Frontal cortex (tissue), 4 donors: ENCODE results near the gene RETREG1. TPM values are rescaled to one million over a fixed set of nuclear protein-coding genes. Genes with fewer than 3 reads are reported as not detected.
"Not testable (repeated sequence)": the region's sequence is repeated elsewhere in the genome, so short reads cannot be mapped to it uniquely, and the experiment has no call there.

Source experiments
- DNase-seq, 2 donors: peaks; one replicate each; pipeline ENCODE4 v3.0.0; 2012; ENCODE audit warnings: low spot score in 2 of 2
- FAIRE-seq: peaks from 2 replicates; lab custom pipeline; 2012; peaks lifted over from hg19 to GRCh38; lab: Jason Lieb, UNC
- total RNA-seq: library from RNA; depleted of rRNA; stranded (reverse); fragments of >200 nt; gene quantifications from one replicate; pipeline ENCODE4 v1.2.3, GENCODE V29; 2014
- donor health status: control.
- donor health status: control.
- donor health status: control.

The RETREG1 gene
- total RNA-seq, 1 donor from 2014 or later = 73.0 TPM

DNA sequence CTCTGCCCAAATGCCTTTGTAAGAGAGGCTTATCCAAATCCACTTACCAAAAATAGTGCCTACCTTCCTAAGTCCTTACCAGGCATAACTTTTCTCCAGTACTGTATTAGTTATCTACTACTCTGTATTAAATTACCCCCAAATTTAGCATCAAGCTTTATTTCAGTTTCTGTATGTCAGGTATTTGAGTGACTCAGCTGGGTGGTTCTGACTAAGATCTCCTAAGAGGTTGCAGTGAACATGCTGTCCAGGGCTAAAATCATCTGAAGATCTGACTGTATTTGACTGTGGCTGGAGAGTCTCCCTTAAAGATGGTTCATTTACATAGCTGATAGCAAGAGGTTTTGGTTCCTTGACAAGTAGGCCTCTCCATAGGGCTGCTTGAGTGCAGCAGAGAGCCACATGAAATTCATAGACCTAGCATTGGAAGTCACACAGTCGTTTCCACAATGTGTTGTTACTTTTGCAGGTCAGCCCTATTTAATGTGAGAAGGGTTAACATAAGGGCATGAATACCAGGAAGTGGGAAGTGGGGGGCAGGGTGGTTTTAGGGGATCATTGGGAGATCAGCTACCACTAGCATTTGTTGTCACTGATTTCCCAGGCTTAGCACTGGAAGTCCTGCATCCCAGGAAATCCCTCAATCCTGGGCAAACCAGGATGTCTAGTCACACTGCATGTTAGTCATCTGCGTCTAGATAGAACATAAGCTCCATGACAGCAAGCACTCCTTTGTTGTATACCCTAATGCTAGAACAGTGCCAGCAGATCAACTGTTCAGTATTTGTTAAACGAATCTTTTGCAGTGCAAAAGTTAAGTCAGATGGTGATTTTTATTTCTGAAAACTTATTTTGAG is 149.2 kb downstream of the RETREG1 start:
- DNase-seq (no peak), FAIRE-seq (no peak)

DNA sequence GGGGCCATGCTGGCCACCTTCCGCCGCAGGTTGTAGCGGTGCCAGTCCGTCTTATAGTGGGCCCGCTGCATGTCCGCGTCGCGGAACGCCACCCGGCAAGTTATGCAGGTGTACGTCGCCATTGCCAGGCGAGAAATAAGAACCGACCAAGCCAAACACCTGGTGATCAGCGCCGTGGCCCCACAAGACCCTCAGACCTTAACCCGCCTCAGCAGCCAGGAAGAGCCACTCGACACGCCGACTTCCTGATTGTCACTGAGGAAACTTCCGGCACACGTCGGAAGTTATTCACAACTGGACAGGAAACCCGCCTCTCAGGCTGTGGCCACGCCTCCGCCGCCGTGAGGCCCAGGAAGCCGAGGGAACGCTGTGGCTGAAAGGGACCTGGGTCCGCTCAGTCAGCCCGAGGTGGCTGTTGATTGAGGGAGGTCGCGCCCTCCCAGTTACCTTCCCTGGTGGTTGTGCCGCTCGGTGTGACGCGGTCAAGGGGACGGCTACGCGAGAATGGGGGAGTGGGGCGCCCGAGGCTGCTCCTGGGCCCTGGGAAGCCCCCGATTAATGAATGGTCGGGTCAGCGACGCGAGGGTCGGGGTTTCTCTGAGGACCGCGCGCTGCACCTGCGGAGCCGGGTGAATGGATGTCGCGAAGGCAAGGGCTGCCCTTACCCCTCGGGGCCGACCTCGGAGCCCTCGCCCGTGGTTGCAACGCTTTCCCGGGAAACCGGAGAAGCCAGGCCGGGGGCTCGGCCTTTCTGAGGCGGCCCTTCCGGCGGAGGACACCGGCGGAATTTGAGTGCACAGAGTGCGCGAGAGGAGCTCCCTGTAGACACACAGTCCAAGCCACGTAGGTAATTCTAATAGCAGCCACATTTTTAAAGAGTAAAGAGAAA is 151.0 kb downstream of the RETREG1 start, which contains the start of gene ZNF622:
TSS of gene ZNF622 (minus strand) at position 257 of the 889 bp plus-strand sequence. CDS start at position 122, 135 bp downstream.
- peak; percentile 65 to 78 for DNase-seq
- no peak for FAIRE-seq

DNA sequence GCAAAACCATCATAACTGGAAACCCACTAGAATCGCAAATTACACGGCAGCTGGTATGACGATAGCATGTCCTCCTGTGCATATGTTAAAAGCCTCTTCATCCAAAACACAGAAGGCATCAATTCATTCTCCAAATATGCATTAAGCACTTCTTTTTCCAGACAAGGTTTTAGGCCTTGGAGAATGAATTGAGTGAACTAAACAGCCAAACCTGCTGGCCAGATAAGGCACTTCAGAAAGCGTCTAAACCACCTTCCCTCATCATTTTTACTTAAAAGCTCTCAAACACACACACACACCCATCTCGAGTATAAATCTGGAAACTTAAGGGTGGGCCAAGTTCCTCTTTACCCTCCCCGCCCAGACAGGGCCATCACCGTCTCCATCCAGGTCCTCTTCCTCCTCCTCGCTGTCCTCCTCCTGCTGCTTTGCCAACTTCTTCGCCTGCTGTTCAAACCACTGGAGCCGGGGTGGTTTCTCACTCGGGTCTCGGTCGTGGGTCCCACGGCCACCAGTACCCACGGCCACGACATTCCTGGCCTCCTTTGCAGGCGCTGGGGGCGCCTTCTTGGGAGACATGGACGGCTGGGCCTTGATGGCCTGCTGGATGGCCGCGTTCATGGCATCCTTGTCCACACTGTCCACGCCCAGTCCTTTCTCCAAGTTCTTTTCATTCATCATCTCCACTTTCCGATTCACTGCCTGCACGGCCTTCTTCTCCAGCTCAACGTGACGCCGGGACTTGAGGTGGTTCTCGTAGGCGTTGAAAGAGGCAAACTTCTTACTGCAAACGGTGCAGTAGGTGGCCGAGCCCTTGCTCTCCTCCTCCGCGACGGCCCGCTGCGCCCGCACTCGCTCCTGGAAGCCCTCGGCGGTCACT is 151.9 kb downstream of the RETREG1 start:
- DNase-seq (no peak), FAIRE-seq (no peak)

DNA sequence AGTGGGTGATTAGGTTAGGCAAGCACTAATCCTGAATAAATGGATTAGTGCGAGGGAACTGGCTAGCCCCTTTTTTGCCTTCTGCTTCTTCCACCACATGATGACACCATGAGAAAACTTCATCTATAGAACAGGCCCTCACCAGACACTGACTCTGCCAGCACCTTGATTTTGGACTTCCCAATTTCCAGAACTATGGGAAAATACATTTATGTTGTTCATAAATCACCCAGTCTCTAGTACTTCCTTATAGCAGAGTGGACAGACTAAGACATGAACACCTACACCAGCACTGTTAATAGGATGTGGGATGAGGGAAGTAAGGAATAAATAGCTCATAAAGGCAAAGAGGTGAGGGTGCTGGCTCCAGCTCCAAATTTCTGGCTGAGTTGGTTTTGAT is 152.6 kb downstream of the RETREG1 start:
- DNase-seq = no peak
- FAIRE-seq = no peak

DNA sequence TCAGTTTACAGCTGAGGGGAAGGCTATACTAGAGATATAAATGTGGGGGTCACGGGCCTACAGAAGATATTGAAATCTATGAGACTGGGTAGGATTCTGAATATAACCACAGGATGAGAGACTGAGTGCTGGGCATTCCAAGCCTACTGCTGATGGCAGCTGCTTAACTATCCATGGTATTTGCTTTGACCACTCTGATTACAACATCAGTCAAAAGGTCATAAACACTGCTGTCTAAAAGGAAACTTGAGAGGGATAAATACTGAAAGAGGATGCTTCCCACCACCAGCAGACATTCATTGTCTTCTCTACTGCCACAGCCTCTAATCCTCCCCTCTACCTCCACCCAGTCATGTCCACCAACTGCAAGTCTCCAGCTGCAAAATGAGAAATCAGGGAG is 155.0 kb downstream of the RETREG1 start:
- FAIRE-seq (no peak), DNase-seq (no peak)

DNA sequence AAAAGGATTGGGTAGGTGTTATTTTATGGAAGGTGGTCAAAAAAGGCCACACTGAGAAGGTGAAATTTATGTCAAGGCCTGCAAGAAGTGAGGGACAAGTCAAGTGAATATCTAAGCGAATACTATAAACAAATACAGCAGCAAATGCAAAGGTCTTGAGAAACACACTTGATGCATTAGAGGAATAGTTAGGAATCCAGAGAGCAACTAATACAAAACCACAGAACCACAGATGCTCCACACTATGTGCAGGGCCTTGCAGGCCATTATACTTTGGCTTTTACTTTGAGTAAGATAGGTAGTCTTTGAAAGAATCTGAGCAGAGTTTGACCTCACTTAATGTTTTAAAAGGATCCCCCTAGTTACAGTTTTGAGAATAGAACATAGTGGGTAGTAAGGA is 155.8 kb downstream of the RETREG1 start:
- no peak for DNase-seq
- FAIRE-seq = no peak

DNA sequence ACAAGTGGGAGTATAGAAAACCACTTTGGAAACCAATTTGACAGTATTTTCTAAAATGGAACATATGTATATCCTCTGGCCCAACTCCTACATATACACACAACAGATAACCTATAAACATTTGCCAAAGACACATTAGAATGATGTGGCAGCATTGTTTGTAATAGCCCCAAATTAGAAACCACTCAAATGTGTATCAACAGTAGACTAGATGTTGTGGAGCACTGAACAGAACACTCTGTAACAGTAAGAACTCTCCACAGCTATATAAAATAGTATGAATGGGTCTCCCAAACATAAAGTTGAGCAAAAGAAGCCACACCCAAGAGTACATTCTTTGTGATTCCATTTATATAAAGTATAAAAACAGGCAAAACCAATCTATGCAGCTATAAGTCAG is 157.3 kb downstream of the RETREG1 start:
- FAIRE-seq (no peak), DNase-seq (no peak)

DNA sequence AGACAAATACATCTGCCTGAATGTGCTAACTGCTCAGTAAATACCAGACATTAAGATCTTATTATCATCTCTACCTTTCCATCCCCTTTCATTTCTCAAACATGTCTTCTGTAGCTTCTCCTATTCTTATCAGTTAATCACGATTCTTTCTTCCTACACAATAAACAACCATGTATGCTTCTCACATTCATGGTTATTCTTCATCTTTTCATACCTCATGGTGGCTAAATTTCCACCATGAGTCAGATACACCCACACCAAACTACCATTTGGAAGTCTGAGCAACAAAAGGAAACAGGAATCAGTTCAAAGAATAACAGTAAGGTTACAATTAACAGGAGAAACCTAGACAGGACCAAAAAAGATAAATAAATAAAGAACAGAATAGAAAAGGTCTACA is 158.9 kb downstream of the RETREG1 start:
- no peak for FAIRE-seq
- DNase-seq = no peak

DNA sequence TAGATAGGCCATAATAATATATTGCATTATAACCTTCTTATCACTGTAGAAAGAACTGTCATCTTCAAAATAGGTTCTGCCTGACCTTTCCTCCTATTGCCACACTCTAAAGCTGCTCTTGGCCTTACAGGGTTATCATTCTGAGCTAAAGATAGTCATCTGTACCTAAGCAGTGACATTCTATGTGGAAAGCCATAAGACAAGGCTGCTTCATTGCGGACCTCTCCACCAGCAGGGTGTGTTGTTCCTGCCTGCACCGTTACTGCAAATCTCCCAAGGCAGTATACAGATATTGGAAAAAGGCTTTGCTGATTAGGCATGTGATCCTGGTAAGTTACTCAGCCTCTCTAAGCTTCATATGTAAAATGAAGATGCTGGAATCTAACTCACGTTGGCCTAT is 159.3 kb downstream of the RETREG1 start:
- DNase-seq (no peak), FAIRE-seq (no peak)

DNA sequence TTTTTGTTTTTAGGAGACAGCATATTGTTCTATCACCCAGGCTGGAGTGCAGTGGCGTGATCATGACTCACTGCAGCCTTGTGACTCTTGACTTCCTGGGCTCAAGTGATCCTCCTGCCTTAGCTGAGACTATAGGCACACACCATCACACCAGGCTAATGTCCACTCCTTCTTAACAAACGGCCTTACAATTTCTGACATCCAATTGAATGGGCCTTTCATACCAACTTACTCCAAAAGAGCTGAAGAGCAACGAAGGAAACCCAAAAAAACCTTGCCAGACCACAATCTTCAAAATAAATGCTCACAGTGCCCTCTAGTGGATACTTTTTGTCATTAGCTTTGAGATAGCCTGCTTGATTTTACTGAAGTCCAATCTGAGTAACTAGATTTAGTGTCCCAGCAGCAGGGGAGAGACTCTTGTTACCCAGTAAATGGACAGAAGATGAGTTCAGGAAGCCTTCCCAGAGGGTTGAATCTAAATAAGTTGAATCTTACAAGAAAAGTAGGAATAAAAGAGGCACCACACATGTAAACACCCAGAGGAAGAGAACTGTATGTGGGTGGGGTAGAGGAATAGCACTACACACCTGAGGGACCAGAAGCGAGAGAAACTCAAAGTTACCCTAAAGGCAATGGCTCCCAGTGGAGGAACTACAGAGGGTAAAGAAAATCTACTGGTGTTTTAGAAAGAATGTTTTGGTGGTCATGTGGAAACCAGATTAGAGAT is 160.5 kb downstream of the RETREG1 start:
- FAIRE-seq (no peak), DNase-seq (peak in 1 of 2 donors; percentile 24)

DNA sequence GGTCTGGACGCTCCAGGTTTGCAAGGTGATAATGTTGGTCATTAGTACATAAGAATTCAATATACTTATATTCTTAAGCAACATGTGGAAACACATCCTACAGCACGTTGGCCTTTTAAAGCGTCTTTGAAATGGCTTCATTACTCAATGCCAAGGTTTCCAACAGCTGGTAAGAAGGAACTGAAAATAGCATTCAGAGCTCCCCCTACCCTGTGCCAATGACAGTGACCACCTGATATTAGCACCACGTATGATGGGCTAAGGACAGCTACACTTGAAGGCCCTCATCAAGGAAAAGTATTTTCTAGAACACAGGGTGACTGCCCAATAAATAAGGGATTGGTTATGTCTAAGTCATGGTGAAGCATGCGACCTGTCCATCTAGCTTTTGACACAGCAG is 161.1 kb downstream of the RETREG1 start:
- FAIRE-seq = no peak
- DNase-seq = no peak

DNA sequence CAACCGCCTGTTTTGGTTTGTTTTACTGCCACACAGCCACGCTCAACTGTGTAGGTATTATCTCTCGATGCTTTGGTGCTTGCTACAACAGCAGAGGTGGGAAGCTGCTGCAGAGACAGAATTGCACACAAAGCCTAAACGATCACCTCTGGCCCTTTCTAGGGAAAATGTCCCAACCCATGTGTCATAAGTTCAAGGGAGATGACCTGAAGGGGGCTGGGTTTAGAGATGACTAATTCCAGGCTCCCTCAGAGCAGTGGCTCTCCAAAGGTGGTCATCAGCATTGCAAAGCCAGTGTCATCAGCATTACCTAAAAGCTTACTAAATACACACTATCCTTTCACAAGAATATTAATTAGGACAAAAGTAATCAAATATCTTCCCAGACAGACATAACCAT is 162.1 kb downstream of the RETREG1 start:
- no peak for DNase-seq
- no peak for FAIRE-seq

DNA sequence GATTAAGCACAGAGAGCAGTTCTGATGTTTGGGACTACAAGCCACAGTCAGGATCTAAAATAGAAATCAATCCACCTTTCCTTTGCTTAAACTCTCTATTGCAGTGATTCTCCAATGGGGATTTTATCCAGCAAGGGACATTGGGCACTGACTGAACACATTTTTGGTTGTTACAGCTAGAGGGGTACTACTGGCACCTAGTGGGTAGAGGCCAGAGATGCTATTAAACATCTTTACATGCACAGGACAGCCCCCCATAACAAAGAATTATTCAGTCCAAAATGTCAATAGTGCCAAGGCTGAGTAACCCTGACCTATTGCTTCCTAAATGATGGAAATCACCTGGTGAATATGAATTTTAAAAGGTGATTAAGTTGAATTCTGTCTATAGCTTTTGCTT is 163.2 kb downstream of the RETREG1 start:
- FAIRE-seq = no peak
- DNase-seq = no peak

DNA sequence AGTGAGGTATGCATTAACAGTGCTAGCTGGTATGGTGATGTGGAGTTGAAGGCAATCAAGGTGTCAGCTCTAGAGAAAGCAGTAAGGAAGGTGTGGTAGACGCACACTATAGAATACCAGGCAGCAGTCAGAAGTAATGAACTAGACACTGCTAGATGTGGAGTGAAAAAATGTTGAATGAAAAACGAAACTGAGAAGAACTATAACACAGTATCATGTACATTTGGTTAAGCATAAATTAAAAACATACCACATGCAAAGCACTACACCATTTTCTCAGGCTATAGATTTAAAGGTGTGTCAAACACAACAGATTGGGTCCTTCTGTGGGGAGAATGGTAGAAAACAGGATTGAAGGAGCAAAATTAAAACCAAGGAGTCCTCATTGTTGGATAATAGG is 166.6 kb downstream of the RETREG1 start:
- FAIRE-seq = no peak
- DNase-seq = no peak

DNA sequence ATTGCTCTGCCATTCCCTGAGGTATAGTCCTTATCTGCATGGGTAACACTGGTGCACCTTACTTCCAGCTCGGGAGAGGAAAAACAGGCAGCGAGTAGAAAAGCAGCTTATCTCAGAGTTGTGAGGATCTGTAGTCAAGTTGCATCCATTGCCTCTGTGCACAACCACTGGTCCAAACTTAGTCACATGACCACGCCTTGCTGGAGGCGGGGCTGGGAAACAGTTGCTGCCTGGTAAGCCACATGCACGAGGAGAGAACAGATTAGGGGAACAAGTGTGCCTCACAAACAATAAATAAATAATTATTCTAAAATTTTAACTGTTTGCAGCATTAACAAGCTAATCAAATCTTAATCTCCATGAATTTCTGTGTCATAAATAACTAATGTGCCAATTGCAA is 169.8 kb downstream of the RETREG1 start:
- no peak for DNase-seq
- no peak for FAIRE-seq

DNA sequence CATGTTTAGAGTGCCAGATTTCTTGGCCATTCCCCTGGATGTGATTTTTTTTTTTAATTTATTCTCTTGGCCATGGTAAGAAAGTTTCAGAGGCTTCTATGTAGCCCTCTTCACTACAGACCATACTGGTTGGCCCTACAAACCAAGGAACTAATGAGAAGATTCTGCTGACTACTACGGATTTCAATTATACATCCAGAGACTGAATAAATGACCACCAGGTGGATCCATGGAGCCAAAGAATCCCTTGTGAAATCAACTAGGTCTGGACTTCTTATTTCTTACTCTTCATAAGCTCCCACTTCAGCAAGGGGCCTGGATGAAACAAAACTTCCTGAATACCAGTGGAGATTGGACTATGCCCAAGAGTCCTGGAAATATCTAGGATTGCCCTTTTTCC is 178.8 kb downstream of the RETREG1 start:
- FAIRE-seq = no peak
- DNase-seq = no peak

DNA sequence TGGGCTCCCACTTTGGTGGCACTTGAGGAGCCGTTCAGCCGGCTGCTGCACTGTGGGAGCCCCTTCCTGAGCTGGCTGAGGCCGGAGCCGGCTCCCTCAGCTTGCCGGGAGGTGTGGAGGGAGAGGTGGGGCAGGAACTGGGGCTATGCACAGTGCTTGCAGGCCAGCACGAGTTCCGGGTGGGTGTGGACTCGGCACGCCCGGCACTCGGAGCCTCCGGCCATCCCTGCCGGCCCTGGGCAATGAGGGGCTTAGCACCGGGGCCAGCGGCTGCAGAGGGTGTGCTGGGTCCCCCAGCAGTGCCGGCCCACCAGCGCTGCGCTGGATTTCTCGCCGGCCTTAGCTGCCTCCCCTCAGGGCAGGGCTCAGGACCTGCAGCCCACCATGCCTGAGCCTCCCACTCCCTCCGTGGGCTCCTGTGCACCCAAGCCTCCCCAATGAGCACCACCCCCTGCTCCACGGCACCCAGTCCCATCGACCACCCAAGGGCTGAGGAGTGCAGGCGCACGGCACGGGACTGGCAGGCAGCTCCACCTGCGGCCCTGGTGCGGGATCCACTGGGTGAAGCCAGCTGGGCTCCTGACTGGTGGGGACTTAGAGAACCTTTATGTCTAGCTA is 180.6 kb downstream of the RETREG1 start:
- FAIRE-seq, DNase-seq: not testable (repeated sequence)

DNA sequence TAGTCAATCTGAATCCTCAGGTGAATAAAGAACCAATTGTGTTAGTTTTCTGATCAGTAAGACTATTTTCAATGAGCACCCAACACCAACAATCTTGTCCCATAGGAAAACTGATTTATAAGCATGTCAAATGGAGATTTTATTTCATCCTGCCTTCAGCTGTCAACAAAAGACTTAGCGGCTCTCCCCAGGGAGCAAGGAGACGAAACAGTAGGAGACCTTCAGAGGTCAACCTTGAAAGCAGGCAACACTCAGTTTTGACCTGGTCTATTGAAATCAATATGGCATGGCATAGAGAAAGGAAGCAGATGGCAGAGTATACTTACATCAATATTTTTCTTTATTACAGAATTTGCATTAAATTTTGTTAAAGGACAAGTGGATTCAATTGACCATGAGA is 185.3 kb downstream of the RETREG1 start:
- DNase-seq = no peak

More for the DNA sequence above, 185.3 kb downstream of the RETREG1 start:
- no peak for FAIRE-seq
